Epithelial cell of prostate (primary cell): Measurements from ENCODE around the gene TSPO2.

ENCODE experiments used
- DNase-seq: peaks from one replicate; pipeline ENCODE4 v3.0.0-alpha.2; 2011; ENCODE audit warnings: low read depth, low spot score
- H3K27ac ChIP-seq: fragments of 450-650 bp; 2 replicates; pipeline ENCODE4 v1.5.1; 2017; ENCODE audit warnings: mild to moderate bottlenecking

TSPO2 gene

GRCh38 chr6:41047745-41048732 lies 5.8 kb downstream of the TSPO2 start:
- DNase-seq: no peak

GRCh38 chr6:41049521-41049920 lies 7.3 kb downstream of the TSPO2 start:
- H3K27ac ChIP-seq: no peak overlapping the region
- no peak for DNase-seq

More at GRCh38 chr6:41047745-41048732, 5.8 kb downstream of the TSPO2 start:
- no peak overlapping the region for H3K27ac ChIP-seq

GRCh38 chr6:41049955-41050354 lies 7.7 kb downstream of the TSPO2 start:
- no peak for DNase-seq
- no peak overlapping the region for H3K27ac ChIP-seq

GRCh38 chr6:41050536-41050935 lies 8.3 kb downstream of the TSPO2 start:
- no peak overlapping the region for H3K27ac ChIP-seq
- DNase-seq: no peak

GRCh38 chr6:41051873-41052272 lies 9.6 kb downstream of the TSPO2 start:
- DNase-seq: no peak
- H3K27ac ChIP-seq: no peak overlapping the region

- no peak within 1 kb of the TSS for H3K27ac ChIP-seq
- no peak for DNase-seq
These were observed 10.8 kb downstream of the TSPO2 start, which contains the start of gene APOBEC2 for GRCh38 chr6:41053041-41053440. TSS of gene APOBEC2 (plus strand) at chr6:41053202. CDS start at chr6:41053348, 146 bp downstream.

GRCh38 chr6:41054511-41054910 lies 12.2 kb downstream of the TSPO2 start:
- no peak for DNase-seq
- H3K27ac ChIP-seq: no peak overlapping the region

- DNase-seq: no peak
- H3K27ac ChIP-seq: no peak overlapping the region
These were observed 12.9 kb downstream of the TSPO2 start for GRCh38 chr6:41055149-41055548.

- no peak for DNase-seq
- H3K27ac ChIP-seq: no peak overlapping the region
These were observed 14.7 kb downstream of the TSPO2 start for GRCh38 chr6:41056768-41057490.

- DNase-seq: no peak
- H3K27ac ChIP-seq: no peak overlapping the region
These were observed 16.5 kb downstream of the TSPO2 start for GRCh38 chr6:41058783-41059181.

- DNase-seq: no peak
These were observed 17.3 kb downstream of the TSPO2 start for GRCh38 chr6:41059556-41059955.

GRCh38 chr6:41061196-41061726 lies 19.0 kb downstream of the TSPO2 start:
- H3K27ac ChIP-seq: no peak overlapping the region
- DNase-seq: no peak

More at GRCh38 chr6:41059556-41059955, 17.3 kb downstream of the TSPO2 start:
- no peak overlapping the region for H3K27ac ChIP-seq

- H3K27ac ChIP-seq: no peak overlapping the region
- no peak for DNase-seq
These were observed 19.8 kb downstream of the TSPO2 start for GRCh38 chr6:41062056-41062455.

GRCh38 chr6:41063884-41064285 lies 21.6 kb downstream of the TSPO2 start:
- no peak overlapping the region for H3K27ac ChIP-seq
- DNase-seq: no peak

GRCh38 chr6:41064841-41065240 lies 22.6 kb downstream of the TSPO2 start:
- no peak for DNase-seq
- no peak overlapping the region for H3K27ac ChIP-seq

GRCh38 chr6:41065550-41066026 lies 23.3 kb downstream of the TSPO2 start:
- no peak for DNase-seq
- no peak overlapping the region for H3K27ac ChIP-seq

- H3K27ac ChIP-seq: no peak overlapping the region
- peak; percentile 34 for DNase-seq
These were observed 24.6 kb downstream of the TSPO2 start for GRCh38 chr6:41066867-41067304.

- H3K27ac ChIP-seq: peak overlapping the region; percentile 98
These were observed 29.2 kb downstream of the TSPO2 start for GRCh38 chr6:41071501-41071922.

GRCh38 chr6:41071923-41072835 lies 29.9 kb downstream of the TSPO2 start, which contains the start of gene OARD1:
TSS of gene OARD1 (minus strand) at chr6:41072356. CDS start at chr6:41071634, 722 bp downstream.
- H3K27ac ChIP-seq: peak within 1 kb of the TSS; percentile 98
- DNase-seq: peak; percentile 95

More at GRCh38 chr6:41071501-41071922, 29.2 kb downstream of the TSPO2 start:
- no peak for DNase-seq
